ENCODE data around the gene ABCA7.

Gene ABCA7

DNA sequence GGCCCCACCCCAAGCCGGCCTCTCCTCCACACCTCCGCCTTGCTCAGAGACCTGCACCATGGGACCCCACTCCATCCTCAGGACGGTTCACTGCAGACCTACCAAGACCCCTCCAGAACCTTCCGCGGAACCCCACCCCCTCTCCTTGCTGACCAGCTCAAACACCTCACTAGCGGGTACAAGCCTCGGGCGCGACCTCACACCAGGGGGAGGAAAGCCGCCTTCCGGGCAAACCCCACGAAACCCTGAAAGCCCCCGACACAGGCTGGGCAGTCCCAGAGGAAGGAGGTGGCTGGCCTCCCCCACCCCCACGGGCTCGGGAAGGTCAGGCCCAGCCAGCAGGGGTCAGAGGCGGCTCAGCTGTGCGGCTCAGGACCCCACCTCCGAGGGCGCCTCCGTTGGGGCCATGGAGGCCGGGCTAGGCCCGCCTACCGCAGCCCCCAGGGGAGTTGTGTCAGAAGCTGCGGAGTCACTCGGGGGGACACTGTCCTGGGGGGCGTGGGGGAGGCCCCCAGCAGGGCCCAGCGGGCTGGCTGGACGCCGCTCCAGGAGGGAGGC lies 29.8 kb upstream of the ABCA7 start:
- ATAC-seq: no peak
- H3K27me3 Mint-ChIP-seq: no peaks in the 10 kb centered on the region
- no peak overlapping the region for H3K27ac Mint-ChIP-seq
- peaks cover 17% of the 10 kb centered on the region for H3K4me1 Mint-ChIP-seq
- peaks cover 27% of the 10 kb centered on the region for H3K36me3 Mint-ChIP-seq
- H3K9me3 Mint-ChIP-seq: no peaks in the 10 kb centered on the region
- H3K4me3 Mint-ChIP-seq: no peak overlapping the region

DNA sequence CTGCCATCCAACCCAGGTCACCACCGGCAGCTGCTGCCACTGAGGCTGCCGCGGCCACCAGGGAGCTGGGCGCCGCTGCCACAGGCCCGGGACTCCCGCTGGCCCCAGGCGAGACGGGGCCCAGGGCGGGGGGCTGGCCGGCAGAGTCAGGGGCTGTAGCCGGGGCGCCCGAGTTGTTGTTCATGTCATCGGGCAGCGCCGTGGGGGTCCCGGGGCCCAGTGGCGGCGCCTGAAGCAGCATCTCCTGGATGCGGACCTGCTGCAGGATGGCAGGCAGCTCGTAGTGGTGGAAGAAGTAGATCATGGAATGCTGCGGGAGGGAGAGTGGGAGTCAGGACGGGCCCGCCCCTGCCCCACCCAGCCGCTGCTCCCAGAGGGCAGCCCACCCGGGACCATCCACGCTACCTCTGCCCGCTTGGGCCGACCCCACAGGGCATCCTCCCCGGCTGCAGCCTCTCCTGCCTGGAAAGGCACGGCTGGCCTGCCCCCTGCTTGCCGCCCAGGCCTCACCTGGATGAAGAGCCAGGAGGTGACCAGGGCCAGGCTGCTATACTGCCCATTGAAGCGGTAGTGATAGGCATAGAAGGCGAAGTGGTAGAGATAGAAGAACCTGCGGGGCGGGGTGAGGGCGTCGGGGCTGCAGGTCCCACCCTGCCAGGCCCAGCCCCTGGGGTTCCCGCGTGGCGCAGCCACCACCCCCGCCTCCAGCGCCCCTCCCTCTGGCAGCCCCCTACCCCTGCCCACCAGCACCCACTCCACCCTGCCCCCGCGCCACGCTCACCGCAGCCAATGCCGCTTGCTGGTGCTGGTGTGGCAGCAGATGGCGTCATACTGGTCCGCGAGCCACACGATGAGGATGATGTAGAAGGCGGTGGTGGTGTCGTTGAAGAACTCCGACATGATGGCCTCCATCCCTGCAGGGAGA lies 29.1 kb upstream of the ABCA7 start:
- H3K36me3 Mint-ChIP-seq: peaks cover 27% of the 10 kb centered on the region
- H3K27ac Mint-ChIP-seq: no peak overlapping the region
- no peak for ATAC-seq
- peaks cover 21% of the 10 kb centered on the region for H3K4me1 Mint-ChIP-seq
- H3K4me3 Mint-ChIP-seq: no peak overlapping the region
- H3K9me3 Mint-ChIP-seq: no peaks in the 10 kb centered on the region
- no peaks in the 10 kb centered on the region for H3K27me3 Mint-ChIP-seq

DNA sequence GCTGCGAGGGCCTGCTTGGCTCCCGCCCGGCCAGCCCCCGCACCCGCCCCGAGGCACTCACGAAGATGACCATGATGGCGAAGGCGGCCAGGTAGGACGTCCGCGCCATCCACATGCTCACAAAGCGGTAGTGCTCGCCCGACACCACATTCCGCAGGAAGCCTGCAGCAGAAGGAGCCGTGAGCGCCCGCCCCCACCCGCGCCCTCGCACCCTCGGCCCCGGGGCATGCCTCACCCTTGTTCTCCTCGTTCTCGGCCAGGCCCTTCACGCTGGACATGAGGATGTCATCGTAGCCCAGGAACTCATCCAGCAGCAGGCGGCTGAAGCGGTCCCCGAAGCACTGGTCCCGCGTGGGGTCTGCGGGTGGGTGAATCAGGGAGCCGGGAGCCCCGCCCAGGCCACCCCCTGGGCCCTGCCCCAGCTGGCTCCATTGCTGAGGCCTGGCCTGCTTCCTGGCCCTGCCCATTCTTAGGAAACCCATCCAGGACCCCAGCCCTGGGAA lies 28.0 kb upstream of the ABCA7 start:
- H3K27ac Mint-ChIP-seq: no peak overlapping the region
- H3K4me1 Mint-ChIP-seq: peaks cover 27% of the 10 kb centered on the region
- no peaks in the 10 kb centered on the region for H3K27me3 Mint-ChIP-seq
- no peak for ATAC-seq
- H3K4me3 Mint-ChIP-seq: no peak overlapping the region
- H3K9me3 Mint-ChIP-seq: no peaks in the 10 kb centered on the region
- H3K36me3 Mint-ChIP-seq: peaks cover 21% of the 10 kb centered on the region

DNA sequence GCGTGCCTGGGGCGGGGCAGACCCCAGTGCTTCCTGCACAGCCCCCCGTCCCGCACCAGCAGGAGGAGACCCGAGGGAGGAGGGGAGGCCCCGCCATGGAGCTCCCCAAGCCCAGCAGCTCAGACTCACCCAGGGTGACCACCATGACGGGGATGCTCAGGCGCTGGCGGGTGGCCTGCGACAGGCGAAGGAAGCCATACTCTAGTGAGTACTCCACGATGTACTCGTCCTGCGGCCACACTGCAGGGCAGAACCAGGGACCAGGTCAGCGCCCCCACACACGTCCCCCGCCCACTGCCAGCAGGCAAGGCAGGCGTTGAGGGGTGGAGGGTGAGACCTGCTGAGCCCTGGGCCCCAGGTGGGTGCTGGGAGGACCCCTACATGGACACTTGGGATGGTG lies 27.6 kb upstream of the ABCA7 start:
- ATAC-seq: no peak
- Mint-ChIP-seq H3K36me3 (peaks cover 17% of the 10 kb centered on the region), H3K4me3 (no peak overlapping the region), H3K27ac (no peak overlapping the region), H3K4me1 (peaks cover 28% of the 10 kb centered on the region), H3K27me3 (no peaks in the 10 kb centered on the region), H3K9me3 (no peaks in the 10 kb centered on the region)

DNA sequence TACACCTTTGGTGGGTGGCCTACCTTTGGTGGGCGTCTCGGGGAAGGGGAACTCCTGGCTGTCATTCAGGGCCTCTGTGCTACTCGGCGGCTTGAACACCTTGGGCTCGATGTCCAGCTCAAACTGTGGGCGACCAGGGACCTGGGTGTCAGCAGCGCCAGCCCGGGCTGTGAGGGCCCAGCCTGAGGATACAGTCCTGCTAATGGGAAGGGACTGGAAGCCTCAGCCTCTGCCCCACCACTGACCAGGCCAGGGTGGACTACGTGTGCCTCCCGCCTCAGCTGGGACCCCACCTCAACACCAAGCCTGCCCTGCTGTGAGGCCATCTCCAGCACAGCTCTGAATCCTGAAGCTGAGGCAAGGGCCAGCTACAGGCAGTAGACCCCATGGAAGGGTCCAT lies 26.7 kb upstream of the ABCA7 start:
- no peak for ATAC-seq
- no peak overlapping the region for H3K27ac Mint-ChIP-seq

DNA sequence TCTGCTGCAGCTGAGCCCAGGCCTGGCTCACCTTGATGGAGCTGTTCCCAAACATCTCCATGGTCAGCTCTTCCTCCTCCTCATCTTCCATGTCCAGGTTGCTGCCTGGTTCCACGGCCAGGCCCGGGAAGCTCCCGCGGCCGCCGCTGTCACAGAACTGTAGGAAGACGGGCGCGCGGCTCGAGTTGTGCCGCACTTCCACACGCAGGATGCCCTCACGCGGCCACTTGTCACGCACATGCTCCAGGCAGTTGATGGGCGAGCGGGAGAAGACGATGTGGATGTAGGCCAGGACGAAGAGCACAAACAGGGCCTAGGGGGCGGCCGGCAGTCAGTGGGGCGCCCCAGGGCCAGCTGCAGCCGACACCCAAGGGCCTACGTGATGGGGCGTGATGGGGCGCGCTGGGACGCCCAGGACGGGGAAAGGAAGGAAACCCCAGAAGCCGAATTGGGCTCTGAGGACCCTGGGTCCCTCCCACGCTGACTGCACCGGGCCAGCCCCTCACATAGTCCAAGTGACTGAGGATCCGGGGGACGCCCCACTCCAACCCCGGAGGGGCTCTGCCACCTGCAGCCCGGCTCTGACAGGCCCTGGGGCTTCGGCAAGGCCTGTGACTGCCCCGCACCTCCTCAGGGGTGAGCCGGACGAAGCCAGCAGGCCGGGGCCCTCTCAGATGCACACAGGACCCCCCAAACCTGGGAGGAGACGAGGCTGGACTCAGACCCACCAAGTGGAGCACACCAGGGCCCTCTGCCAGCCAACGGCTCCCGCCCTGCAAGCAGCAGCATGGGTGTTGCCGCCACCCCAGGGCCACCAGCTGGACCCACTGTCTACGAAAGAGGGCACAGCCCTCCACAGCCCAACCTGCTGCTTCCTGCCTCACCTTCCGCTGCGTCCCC lies 25.5 kb upstream of the ABCA7 start:
- peaks cover 19% of the 10 kb centered on the region for H3K36me3 Mint-ChIP-seq
- H3K4me3 Mint-ChIP-seq: no peak overlapping the region
- peaks cover 49% of the 10 kb centered on the region for H3K4me1 Mint-ChIP-seq
- no peak for ATAC-seq
- H3K9me3 Mint-ChIP-seq: no peaks in the 10 kb centered on the region
- H3K27me3 Mint-ChIP-seq: no peaks in the 10 kb centered on the region
- no peak overlapping the region for H3K27ac Mint-ChIP-seq

More for the DNA sequence above, 26.7 kb upstream of the ABCA7 start:
- no peaks in the 10 kb centered on the region for H3K27me3 Mint-ChIP-seq
- peaks cover 37% of the 10 kb centered on the region for H3K4me1 Mint-ChIP-seq
- H3K4me3 Mint-ChIP-seq: no peak overlapping the region
- no peaks in the 10 kb centered on the region for H3K9me3 Mint-ChIP-seq
- peaks cover 22% of the 10 kb centered on the region for H3K36me3 Mint-ChIP-seq

DNA sequence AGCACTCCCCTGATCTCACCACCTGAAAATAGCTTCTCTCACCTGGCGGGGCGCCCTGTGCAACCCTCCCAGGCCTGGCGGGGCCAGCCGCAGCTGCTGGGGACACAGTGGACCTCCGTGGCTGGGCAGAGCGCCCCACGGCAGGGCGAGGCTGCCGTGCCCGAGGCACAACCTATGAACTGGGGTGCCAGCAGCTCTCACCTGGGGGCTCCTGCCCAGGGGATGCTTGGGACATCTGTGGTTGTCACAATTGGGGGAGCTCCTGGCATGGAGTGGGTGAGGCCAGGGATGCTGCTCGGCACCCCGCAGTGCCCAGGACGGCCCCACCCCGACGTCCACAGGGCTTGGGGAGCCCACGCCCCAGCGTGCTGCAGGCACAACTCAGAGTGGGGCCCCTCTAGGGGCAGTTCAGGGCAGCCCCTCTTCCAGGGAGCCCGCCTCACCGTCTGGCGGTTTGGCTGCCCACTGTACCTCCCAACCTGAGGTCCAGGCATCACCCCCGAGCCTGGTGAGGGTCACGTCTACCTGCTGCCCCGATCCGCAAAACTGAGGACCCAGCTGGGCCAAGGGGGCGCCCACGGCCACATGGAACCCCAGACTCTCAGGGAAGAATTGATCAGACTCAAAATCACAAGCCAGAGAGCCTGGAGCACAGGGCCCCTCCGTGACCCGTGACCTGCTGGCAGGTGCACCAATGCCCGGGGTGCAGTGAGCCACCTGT lies 24.7 kb upstream of the ABCA7 start:
- Mint-ChIP-seq H3K36me3 (peaks cover 12% of the 10 kb centered on the region), H3K27me3 (no peaks in the 10 kb centered on the region), H3K27ac (no peak overlapping the region), H3K4me3 (no peak overlapping the region), H3K4me1 (peaks cover 57% of the 10 kb centered on the region), H3K9me3 (no peaks in the 10 kb centered on the region)
- ATAC-seq: no peak

DNA sequence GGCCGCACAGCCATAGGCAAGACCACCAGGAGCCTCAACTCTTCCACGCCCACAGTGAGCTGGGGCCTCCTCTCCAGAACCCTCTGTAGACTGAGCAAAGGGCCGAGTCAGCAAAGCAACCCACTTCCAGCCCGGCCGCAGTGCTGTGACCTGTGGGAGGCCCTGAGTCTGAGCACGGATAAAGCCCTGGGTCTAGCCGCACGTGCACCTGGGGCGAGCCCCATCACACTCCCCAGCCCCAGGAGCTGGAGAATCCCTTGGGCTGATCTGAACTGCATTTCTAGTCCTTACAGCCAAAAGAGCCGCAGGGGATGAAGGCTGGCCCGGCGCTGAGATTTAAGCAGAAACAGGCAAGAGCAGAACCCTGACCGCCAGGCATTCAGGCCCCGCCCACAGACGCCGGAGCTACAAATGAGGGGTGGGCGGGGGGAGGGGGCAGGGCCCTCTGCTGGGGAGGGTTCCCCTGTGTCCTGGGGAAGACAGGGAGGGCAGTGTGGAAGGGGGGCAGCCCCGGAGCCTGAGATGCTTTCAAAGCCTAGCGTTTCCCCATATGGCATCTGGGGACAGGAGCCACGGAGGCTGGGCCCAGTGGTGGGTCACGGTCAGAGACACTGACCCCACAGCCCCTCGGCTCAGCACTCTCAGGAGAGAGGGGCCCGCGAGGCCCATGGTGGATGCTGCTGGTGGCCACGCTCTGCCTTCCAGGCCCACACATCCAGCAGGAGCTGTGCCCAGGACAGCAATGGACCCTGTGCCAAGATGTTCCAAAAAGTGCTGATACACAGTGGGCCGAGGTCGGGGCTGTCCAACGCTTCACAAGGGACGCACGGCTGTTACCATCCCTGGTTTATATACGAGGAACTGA lies 23.9 kb upstream of the ABCA7 start:
- Mint-ChIP-seq H3K27me3 (no peaks in the 10 kb centered on the region), H3K4me3 (peak overlapping the region; percentile 18), H3K9me3 (no peaks in the 10 kb centered on the region), H3K36me3 (peaks cover 10% of the 10 kb centered on the region), H3K27ac (peak overlapping the region; percentile 94), H3K4me1 (peaks cover 59% of the 10 kb centered on the region)
- ATAC-seq: no peak

DNA sequence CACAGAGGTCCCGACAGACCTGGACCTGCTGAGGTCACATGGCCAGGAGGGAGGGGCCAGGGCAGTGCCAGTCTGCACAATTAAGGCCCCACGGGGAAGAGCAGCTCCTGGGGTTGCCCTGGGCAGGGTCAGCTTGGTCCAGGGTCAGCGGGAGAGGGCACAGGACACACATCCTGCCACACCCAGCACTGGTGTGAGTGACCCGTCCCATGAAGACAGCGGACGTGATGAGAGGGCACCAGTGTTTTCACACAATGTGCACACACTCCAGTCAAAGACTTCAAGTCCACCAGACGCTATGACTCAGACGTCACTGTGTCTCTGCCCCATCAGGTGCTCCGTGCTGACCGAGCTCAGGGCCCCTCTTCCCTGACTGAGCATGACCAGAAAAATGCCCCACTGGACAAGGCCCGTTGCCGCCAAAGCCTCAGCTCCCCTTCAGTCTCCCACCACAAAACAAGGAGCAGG lies 23.2 kb upstream of the ABCA7 start:
- Mint-ChIP-seq H3K36me3 (peaks cover 7% of the 10 kb centered on the region), H3K9me3 (no peaks in the 10 kb centered on the region), H3K4me3 (peak overlapping the region; percentile 91), H3K4me1 (peaks cover 63% of the 10 kb centered on the region), H3K27ac (peak overlapping the region; percentile 94), H3K27me3 (no peaks in the 10 kb centered on the region)
- ATAC-seq: no peak

DNA sequence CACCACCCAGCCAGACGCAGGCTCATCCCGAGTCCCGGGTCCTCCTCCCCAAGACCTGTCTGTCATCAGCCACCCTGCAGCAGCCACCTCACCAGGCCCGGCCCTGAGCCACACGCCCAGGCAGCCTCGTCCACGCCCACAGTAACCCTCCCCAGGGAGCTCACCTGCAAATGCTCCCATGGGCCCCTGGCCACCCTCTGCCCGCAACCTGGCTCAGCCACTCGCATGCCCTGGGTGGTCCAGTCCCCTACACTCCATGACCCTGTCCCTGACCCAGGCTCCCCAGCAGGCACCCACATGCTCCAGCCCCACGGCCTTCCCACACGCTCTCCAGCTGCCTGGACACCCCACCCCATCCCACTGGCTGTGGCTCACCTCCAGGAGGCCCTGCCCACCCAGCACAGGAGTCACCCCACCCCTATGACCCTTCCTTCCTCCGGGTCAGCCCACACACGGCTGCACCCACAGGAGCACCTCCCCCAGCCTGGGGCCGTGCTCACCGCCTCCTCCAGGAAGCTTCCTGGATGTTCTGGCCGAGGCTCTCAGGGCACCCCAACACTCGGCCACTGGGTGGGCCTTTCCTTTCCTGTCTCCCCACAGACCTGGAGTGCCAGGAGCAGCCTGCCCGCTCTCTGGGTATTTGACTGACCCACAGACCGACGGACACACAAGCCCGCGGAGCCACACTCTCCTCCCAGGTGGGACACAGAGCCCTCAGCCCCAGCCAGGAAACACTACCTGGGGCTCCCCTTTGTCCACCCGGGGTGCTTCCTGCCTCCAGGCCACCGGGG lies 22.6 kb upstream of the ABCA7 start:
- H3K36me3 Mint-ChIP-seq: peaks cover 7% of the 10 kb centered on the region
- ATAC-seq: peak; percentile 21
- peak overlapping the region; percentile 91 for H3K4me3 Mint-ChIP-seq
- no peaks in the 10 kb centered on the region for H3K9me3 Mint-ChIP-seq
- no peaks in the 10 kb centered on the region for H3K27me3 Mint-ChIP-seq
- H3K4me1 Mint-ChIP-seq: peaks cover 65% of the 10 kb centered on the region
- H3K27ac Mint-ChIP-seq: peak overlapping the region; percentile 94

DNA sequence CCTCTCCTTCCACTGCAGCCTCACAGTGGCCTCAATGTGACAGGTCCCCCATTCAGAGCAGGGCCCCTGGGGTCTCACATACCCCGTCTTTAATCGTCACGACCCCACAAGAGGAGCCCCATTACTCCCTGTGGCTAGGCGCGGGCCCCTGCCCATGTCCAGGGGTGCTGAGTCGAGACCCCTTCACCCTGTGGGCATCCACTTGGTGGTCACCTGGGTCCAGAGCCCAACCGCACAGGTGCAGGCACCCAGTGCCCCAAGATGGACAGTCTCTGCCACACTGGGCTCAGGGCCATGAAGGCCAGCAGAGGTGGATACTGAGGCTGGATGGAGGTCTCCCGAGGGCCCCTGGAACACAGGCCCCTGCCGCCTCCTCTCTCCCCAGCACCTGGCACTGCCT lies 22.0 kb upstream of the ABCA7 start:
- peak overlapping the region; percentile 94 for H3K27ac Mint-ChIP-seq
- no peak for ATAC-seq
- peaks cover 7% of the 10 kb centered on the region for H3K36me3 Mint-ChIP-seq
- H3K4me3 Mint-ChIP-seq: peak overlapping the region; percentile 91
- peaks cover 65% of the 10 kb centered on the region for H3K4me1 Mint-ChIP-seq
- no peaks in the 10 kb centered on the region for H3K27me3 Mint-ChIP-seq
- H3K9me3 Mint-ChIP-seq: no peaks in the 10 kb centered on the region

DNA sequence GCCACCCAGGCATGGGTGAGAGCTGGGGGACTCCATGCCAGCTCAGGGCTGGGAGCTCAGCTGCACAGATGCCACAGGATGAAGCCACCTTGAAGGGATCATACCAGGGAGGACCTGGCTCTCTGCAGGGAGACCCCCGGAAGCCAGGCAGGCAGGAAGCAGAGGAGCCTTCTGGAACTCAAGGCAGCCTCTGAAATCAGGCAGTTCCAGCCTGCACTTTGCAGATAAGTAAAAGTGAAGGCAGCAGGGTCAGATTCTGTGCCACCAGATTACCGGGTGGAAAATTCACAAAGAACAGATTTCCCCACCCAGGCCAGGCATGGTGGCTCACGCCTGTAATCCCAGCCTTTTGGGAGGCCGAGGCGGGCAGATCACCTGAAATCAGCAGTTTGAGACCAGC lies 21.5 kb upstream of the ABCA7 start:
- H3K4me1 Mint-ChIP-seq: peaks cover 65% of the 10 kb centered on the region
- no peaks in the 10 kb centered on the region for H3K9me3 Mint-ChIP-seq
- H3K27me3 Mint-ChIP-seq: no peaks in the 10 kb centered on the region
- H3K27ac Mint-ChIP-seq: peak overlapping the region; percentile 94
- H3K36me3 Mint-ChIP-seq: peaks cover 7% of the 10 kb centered on the region
- no peak for ATAC-seq
- H3K4me3 Mint-ChIP-seq: peak overlapping the region; percentile 91

DNA sequence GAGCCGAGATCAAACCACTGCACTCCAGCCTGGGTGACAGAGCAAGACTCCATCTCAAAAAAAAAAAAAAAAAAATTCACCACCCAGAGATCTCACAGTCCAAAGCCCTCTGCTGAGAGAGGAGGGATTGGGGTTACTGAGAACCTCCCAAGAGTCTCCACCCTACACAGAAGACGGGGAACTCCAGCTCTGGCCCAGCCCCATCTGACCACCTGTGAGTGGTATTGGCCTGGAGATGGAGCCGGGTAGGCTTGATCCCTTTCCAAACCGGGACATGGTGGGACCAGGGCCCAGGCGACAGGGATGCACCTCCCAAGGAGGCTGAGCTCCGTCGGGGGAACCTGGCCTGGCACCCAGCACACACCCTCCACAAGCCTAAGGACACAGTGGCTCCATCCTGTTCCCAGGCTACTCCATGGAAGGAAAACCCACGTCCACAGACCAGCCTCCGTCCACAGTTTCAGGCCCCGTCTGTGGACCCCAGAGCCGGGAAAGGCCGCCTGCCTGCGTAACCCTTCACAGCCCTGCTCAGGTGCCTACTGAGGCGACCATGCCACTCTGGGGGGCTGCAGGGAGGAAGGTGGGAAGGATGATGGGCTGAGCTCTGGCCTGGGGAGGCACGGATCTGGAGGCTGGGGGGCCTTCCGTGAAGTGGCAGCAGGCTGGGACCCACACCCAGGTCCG lies 20.8 kb upstream of the ABCA7 start:
- Mint-ChIP-seq H3K27ac (peak overlapping the region; percentile 94), H3K27me3 (no peaks in the 10 kb centered on the region), H3K9me3 (no peaks in the 10 kb centered on the region), H3K36me3 (peaks cover 7% of the 10 kb centered on the region), H3K4me3 (peak overlapping the region; percentile 91), H3K4me1 (peaks cover 58% of the 10 kb centered on the region)
- no peak for ATAC-seq

All from stimulated activated memory B cell treated with anti-CD40 and anti-IgM and Interleukin-4, amounts not matched to agents 10 μg/mL and 1 μg/mL and 100 μg/mL, for 72 hours (primary cell).